NCI-H1092 (cell line): ENCODE data around the gene PPARA.
"Not testable (repeated sequence)": the region's sequence is repeated elsewhere in the genome, so short reads cannot be mapped to it uniquely, and the experiment has no call there.

Experiments used
- DNase-seq: peaks from one replicate; lab custom pipeline; 2025; lab: John Stamatoyannopoulos, UW

PPARA gene

GRCh38 chr22:46126853-46127385 lies 23.4 kb upstream of the PPARA start:
- DNase-seq: no peak

GRCh38 chr22:46127556-46127955 lies 22.8 kb upstream of the PPARA start:
- no peak for DNase-seq

GRCh38 chr22:46128606-46129005 lies 21.7 kb upstream of the PPARA start:
- no peak for DNase-seq

GRCh38 chr22:46129390-46130041 lies 20.8 kb upstream of the PPARA start:
- no peak for DNase-seq

GRCh38 chr22:46131151-46131587 lies 19.2 kb upstream of the PPARA start:
- no peak for DNase-seq

GRCh38 chr22:46132193-46132829 lies 18.0 kb upstream of the PPARA start:
- DNase-seq: not testable (repeated sequence)

GRCh38 chr22:46132830-46133587 lies 17.3 kb upstream of the PPARA start:
- no peak for DNase-seq

- no peak for DNase-seq
Observed at GRCh38 chr22:46133588-46133855, 16.8 kb upstream of the PPARA start.

GRCh38 chr22:46134111-46134705 lies 16.1 kb upstream of the PPARA start:
- no peak for DNase-seq

GRCh38 chr22:46135611-46136485 lies 14.5 kb upstream of the PPARA start:
- no peak for DNase-seq

GRCh38 chr22:46136486-46137217 lies 13.7 kb upstream of the PPARA start:
- DNase-seq: no peak

GRCh38 chr22:46137218-46137766 lies 13.0 kb upstream of the PPARA start:
- DNase-seq: no peak

GRCh38 chr22:46138058-46138797 lies 12.1 kb upstream of the PPARA start:
- DNase-seq: no peak

- not testable (repeated sequence) for DNase-seq
Observed at GRCh38 chr22:46139417-46139816, 10.9 kb upstream of the PPARA start.

GRCh38 chr22:46139895-46140350 lies 10.4 kb upstream of the PPARA start:
- no peak for DNase-seq

GRCh38 chr22:46140989-46141928 lies 9.1 kb upstream of the PPARA start:
- DNase-seq: no peak

GRCh38 chr22:46142548-46143490 lies 7.5 kb upstream of the PPARA start:
- DNase-seq: no peak
